HepG2 (cell line): ENCODE measurements around the gene TNP2. TPM values are rescaled to one million over a fixed set of nuclear protein-coding genes. Genes with fewer than 3 reads are reported as not detected.

Source experiments
- GATAD2A ChIP-seq: IDR thresholded peaks from 2 replicates; pipeline ENCODE4 v1.6.1; 2016
- NR0B2 ChIP-seq: sonication (generic); formaldehyde crosslinking; IDR thresholded peaks from 2 replicates; pipeline ENCODE4 v1.4.0; 2020; ENCODE audit warnings: mild to moderate bottlenecking, missing genetic modification reagents
- RAD51 ChIP-seq: fragments of 450-650 bp; IDR thresholded peaks from 2 replicates; pipeline ENCODE4 v1.6.1; 2016; ENCODE audit warnings: borderline replicate concordance
- RBAK ChIP-seq: sonication (generic); formaldehyde crosslinking; IDR thresholded peaks from 2 replicates; pipeline ENCODE4 v1.5.1; 2020; ENCODE audit warnings: mild to moderate bottlenecking, missing genetic modification reagents
- ZBTB40 ChIP-seq, 2 experiments: fragments of 450-650 bp in 1 of 2; sonication (generic) in 1 of 2; formaldehyde crosslinking in 1 of 2; IDR thresholded peaks; 2 replicates each; pipeline versions ENCODE4 v1.6.1 to v1.8.0; 2016 to 2022; ENCODE audit warnings: antibody characterized with exemption in 1 of 2, mild to moderate bottlenecking in 1 of 2, missing genetic modification reagents in 1 of 2
- ZNF142 ChIP-seq: sonication (generic); formaldehyde crosslinking; IDR thresholded peaks from 2 replicates; pipeline ENCODE4 v1.4.0; 2020; ENCODE audit warnings: missing genetic modification reagents
- polyA plus RNA-seq, 8 experiments: library from polyadenylated mRNA; depleted of rRNA in 3 of 8; stranded (reverse) in 7 of 8; unstranded in 1 of 8; fragments of >200 nt; fragmentation: Illumina TruSeq in 4 of 8; extraction: Trizol in 4 of 8; gene quantifications; 2 replicates each; pipeline versions ENCODE4 v1.2.1 to v1.2.3, GENCODE V29; 2011 to 2016; ENCODE audit warnings: low read depth in 4 of 8, missing spikeins in 1 of 8, mixed read lengths in 1 of 8; ENCODE audit not compliant: insufficient read depth in 1 of 8
- total RNA-seq, 5 experiments: library from RNA; depleted of rRNA; stranded (reverse); fragments of >200 nt; fragmentation: Illumina TruSeq; extraction: Trizol; gene quantifications; 2 replicates each; pipeline ENCODE4 v1.2.3, GENCODE V29; 2016; ENCODE audit warnings: low read depth in 1 of 5
- TF ChIP-seq, protein P1 (sequence below): sonication (generic); formaldehyde crosslinking; IDR thresholded peaks from 2 replicates; pipeline ENCODE4 v1.5.0; 2020; ENCODE audit warnings: mild to moderate bottlenecking, missing genetic modification reagents
- TF ChIP-seq, protein P2 (sequence below): sonication (generic); formaldehyde crosslinking; IDR thresholded peaks from 2 replicates; pipeline ENCODE4 v1.5.0; 2020; ENCODE audit warnings: missing genetic modification reagents, mild to moderate bottlenecking, borderline replicate concordance

The TNP2 gene
- total and polyA plus RNA-seq, 2 of the 13 experiments (the other 11 are each of a cell fraction or from before 2014, with no cell fraction given) = not detected

DNA sequence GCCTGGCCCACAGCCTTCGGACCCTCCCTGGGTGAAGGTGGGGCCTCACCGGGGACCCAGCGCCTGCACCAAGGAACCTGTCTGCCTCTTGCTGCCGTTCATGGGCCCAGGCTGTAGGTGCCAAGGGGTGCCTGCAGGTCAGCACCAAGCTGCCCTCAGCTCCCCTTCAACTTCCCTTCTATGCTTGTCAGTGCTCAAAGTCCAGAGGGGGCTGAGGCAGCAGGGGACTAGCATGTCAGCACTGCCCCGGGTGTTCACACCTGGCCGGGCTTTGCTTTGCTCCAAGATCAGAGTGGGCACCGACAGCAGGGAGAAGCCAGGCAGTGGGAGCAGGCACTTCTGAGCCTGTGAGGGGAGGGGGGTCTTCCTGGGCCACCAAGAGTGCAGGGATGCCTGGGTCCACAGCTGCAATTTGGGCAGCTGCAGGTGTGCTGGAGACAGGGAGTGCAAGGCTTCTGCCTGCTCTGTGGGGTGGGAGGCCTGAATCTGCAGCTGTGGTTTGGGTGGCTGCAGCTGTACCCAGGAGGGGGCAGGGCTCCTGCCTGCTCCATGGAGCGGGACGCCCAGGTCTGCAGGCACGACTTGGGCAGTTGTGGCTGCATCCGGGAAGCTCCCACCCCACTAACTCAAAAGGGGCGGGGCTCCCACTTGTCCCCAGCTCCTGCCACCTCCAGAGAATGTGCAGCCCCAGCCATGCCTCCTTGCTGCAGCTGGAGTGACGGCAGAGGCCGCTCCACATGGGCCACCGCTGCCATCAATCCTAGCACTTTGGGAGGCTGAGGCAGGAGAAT lies 39.6 kb upstream of the TNP2 start (continued):
- TF ChIP-seq RAD51 (no peak), ZNF142 (CRISPR knock-in tag) (no peak), ZBTB40 (IDR thresholded peaks at IDR 0.05) (no peak), ZBTB40 (CRISPR knock-in tag; IDR thresholded peaks at IDR 0.05) (peak; percentile 63; the same call in 1 of the 2 replicates), NR0B2 (CRISPR knock-in tag) (peak; percentile 53; the same call in 1 of the 2 replicates), RBAK (CRISPR knock-in tag) (no peak), GATAD2A (CRISPR knock-in tag) (peak; percentile 87)
- TF ChIP-seq, protein P1, sequence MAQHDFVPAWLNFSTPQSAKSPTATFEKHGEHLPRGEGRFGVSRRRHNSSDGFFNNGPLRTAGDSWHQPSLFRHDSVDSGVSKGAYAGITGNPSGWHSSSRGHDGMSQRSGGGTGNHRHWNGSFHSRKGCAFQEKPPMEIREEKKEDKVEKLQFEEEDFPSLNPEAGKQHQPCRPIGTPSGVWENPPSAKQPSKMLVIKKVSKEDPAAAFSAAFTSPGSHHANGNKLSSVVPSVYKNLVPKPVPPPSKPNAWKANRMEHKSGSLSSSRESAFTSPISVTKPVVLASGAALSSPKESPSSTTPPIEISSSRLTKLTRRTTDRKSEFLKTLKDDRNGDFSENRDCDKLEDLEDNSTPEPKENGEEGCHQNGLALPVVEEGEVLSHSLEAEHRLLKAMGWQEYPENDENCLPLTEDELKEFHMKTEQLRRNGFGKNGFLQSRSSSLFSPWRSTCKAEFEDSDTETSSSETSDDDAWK (CRISPR knock-in tag) = no peak
- TF ChIP-seq, protein P2, sequence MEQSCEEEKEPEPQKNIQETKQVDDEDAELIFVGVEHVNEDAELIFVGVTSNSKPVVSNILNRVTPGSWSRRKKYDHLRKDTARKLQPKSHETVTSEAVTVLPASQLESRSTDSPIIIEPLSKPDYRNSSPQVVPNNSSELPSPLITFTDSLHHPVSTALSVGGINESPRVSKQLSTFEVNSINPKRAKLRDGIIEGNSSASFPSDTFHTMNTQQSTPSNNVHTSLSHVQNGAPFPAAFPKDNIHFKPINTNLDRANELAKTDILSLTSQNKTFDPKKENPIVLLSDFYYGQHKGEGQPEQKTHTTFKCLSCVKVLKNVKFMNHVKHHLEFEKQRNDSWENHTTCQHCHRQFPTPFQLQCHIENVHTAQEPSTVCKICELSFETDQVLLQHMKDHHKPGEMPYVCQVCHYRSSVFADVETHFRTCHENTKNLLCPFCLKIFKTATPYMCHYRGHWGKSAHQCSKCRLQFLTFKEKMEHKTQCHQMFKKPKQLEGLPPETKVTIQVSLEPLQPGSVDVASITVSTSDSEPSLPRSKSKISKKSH = peak; percentile 98
